Measurements from ENCODE around the gene FGF10. TPM values are rescaled to one million over a fixed set of nuclear protein-coding genes. Genes with fewer than 3 reads are reported as not detected.

FGF10 gene
- polyA plus RNA-seq, 4 donors, result 6.7 to 10.2 (median 8.7) TPM

DNA sequence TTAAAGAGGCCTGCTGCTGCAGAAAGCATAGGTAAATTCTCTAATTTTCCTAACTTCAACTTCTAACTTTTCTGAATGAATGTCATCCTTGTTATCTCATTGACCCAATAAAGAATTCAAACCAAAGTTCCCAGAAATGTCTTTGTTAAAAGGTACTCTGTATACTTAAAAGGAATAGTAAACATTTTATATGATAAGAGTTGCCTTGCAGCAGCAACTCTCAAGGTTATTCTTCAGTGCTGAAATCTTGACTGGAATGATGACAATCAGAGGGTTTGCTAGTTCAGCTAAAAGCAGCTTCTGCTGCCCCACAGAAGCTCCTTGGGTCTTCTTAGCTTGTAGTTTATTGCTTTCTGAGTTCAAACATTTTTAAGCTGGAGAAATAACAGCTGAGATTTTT, 28.3 kb downstream of the FGF10 start:
- no peak for DNase-seq (ENCODE audit: low read depth in 4 of 4, low spot score in 3 of 4)

DNA sequence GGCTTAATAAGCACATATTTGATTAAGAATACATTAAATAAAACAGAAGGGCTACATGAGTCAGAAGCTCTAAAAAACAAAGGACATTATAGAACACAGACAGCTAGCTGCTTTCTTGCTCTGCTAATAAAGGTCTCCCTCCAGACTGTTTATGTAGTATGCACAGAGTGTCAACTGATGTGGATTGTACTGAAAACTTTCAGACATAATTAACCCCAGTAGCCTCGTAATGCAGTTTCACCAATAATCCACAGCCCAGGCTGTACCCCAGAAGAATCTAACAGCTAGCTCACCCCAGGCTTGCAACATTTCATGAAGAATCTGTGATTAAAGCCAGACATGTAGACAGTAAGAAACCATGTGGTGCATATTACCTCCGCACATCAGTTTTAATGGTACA, 30.8 kb downstream of the FGF10 start:
- DNase-seq (ENCODE audit: low read depth in 4 of 4, low spot score in 3 of 4), result no peak

DNA sequence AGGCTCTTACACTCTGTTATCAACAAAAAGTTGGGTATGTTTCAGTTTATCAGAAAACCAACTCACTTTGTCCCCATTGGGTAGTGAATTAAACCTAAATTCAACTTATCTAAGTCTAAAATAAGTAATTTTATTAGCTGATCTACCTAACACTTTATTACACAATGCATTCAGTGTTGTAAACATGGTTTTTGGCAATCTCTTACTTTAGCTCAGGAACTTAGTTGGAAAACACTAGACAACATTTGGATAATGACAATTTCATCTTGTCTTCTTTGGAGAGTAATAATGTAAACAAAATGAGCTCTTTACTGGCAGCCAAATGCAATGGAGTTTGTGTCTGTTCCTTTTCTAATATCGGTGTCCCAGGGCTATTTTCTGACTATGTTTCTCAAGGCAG, 33.0 kb downstream of the FGF10 start:
- no peak for DNase-seq (ENCODE audit: low read depth in 4 of 4, low spot score in 3 of 4)

DNA sequence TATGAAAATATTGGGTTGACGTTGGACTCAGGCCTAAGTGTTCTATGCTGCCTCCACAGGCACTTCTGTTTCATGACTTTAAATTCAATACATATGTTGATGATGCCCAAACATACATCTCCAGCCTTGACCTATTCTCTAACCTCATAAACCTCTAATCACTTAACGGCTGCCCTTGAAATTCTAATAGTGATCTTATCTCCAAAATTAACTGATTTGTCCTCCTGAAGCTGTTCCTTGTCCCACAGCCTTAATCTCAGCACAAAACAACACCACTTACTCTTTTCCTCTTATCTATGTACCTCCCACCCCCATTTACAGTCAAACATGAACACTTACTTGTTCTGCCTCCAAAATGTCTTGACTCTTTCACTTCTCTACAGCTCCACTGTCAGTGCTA, 43.3 kb downstream of the FGF10 start:
- no peak for DNase-seq (ENCODE audit: low read depth in 4 of 4, low spot score in 3 of 4)

DNA sequence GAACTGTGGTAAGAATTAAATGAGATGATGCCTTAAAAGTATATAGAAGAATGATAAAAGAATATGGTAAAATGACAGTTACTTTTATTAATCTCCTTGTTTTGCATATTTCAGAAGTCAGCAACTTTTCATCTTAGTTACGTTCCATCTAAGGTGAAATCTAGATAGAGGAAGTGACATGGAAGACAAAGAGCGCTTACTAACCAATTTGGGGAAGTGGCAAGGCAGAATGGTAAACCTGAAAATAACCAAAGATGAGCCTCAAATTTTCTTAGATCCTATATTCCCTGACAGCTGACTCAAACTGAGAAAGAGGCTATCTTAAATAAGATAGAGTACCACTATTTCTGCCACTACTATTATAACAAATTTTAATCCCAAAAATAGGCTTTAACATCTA, 52.5 kb downstream of the FGF10 start:
- no peak for DNase-seq (ENCODE audit: low read depth in 4 of 4, low spot score in 3 of 4)

DNA sequence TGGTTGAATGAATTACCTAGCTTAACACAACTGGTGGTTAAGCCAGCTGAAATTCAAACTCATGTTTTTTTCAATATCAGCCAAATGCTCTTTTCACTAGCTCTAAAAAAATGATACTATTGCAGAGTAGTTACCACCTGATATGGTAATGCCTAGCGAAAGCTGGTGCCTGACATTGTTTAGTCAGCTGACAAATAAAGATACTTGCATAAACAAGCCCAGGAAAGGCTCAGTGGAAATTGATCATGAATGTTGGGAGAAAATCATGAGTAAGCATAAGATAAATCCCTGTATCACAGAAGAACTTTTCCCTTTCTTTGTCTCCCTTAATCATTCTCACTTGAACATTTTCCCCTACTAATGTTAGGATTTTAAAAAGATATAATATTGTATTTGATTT, 54.6 kb downstream of the FGF10 start:
- no peak for DNase-seq (ENCODE audit: low read depth in 4 of 4, low spot score in 3 of 4)

DNA sequence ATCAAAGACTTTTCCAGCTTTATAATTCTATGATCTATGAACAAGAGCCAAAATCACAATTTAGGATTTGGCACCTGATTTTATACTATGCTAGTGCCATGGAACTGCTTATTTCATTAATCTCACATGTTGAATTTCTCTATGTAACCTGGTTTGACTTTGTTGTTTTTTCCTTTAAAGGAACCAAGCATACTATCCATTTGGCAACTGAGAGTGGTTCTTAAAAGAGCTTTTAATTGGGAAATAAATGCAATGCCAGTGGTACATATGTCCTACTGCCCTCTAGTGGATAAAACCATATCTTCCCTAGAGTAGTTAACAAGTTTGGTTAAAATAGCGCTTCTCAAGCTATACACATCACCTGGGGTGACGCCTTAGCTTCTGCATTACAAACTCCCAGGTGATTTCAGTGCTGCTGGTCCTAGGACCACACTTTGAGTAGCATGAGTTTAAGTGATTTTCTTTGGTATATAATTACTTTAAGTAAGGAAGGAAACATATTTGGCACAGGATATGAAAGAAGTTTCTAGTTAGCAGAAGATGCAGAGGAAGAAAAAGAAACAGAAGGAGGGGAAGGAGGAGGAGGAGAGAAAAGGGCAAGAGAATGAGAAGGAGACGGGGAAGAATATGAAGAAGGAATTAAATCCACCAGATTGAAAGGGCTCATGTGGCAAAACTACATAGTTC, 56.8 kb downstream of the FGF10 start:
- peak in 3 of 4 donors; percentile 5 to 8 (median 7) for DNase-seq (ENCODE audit: low read depth in 4 of 4, low spot score in 3 of 4)

DNA sequence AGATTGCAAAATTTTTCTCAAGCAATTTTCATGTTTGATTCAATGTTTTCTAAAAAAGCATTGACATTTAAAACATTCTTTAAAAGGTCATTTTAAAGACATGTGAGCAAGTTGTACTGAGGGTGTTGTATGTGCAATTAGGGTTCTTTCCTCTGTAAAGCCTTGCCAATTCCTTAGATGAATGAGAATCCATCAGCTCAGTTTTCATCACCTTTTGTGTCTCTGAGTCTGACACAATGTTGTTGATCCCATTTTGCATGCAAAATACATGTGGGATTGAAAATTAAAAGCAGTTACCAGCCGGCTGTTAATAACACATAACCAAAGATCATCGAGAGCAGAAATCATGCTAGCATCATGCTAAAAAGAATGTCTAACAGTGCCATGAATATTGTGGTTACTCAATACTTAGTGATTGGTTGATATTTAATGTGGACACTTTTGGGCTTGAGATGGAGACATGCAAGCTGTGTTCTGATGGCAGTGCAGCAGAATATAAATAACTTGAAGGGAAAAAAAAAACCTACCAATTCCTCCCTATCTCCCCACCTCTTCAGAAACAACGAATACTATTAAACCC, 57.7 kb downstream of the FGF10 start:
- no peak for DNase-seq (ENCODE audit: low read depth in 4 of 4, low spot score in 3 of 4)

DNA sequence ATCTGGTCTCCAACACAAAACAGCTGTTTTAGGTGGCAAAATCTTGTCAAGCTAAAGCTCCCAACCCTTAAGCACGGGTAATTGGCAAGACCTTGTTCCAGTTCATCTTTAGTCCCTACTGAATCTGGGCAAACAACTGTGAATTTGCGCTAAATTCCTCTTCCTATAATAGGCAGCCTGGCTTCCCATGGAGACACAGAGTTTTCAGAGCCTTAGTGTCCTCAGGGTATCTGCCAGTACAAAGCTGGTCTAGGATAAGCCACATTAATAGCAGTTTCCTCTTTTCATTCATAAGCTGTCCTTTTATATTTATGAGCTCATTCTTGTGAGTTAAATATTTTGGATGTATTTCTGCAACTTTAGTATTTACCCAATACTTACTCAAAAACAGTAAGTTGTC, 59.5 kb downstream of the FGF10 start:
- DNase-seq (ENCODE audit: low read depth in 4 of 4, low spot score in 3 of 4), result no peak

DNA sequence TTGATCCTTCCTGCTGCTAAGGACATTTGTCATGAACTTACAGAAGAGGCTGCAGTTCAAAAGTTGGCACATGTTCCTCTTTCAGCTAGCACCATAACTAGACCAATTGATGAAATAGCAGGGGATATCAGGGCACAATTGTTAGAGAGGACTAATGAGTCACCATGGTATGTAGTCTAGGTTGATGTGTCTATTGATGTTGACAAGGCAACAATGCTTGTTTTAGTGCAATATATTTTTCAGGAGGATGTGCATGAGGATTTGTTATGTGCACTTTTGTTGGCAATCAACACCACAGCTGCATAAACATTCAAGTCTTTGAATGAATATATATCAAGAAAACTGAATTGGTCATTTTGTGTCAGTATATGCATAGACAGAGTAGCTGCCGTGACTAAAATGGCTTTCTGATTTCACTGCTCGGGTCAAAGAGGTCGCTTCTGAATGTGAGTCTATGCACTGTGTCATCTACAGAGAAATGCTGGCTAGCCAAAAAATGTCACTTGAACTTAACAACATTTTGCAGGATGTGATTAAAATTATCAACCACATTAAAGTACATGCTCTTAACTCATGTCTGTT, 68.0 kb downstream of the FGF10 start:
- no peak for DNase-seq (ENCODE audit: low read depth in 4 of 4, low spot score in 3 of 4)

DNA sequence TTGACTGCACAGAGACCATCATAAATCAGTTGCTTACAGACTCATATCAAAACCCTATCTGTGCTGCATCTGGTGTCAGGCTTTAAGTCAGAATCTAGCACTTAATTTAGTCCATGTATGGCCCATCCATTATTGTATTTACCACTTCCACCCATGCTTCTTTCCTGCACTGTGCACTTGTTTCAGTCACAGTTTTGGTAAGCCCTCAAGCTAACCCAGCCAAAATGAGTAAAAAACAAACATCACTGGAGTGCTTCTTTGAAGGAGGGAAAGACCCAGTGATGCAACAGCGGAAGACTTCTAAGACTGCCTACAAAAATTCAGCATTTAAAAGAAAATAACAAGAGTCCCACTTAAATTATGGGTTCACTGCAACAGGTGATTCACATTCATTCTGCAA, 69.0 kb downstream of the FGF10 start:
- DNase-seq (ENCODE audit: low read depth in 4 of 4, low spot score in 3 of 4), result no peak

DNA sequence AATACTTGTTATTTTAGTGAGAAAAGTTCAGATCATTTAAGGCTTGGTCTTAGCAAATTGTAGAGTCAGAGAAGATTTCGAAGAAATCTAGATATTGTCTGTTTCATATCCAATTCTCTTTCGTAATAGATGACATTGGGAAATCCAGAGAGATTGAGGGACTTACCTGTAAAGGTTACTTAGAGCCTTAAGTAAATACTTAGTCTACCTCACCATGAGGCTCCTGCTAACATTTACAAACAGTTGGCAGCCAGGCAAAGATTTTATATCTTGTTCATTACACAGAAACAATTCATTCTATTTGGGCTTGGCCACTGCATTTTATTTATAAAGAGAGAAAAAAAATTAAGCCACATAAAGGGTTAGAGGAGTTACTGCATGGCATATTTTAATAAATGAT, 70.3 kb downstream of the FGF10 start:
- no peak for DNase-seq (ENCODE audit: low read depth in 4 of 4, low spot score in 3 of 4)

DNA sequence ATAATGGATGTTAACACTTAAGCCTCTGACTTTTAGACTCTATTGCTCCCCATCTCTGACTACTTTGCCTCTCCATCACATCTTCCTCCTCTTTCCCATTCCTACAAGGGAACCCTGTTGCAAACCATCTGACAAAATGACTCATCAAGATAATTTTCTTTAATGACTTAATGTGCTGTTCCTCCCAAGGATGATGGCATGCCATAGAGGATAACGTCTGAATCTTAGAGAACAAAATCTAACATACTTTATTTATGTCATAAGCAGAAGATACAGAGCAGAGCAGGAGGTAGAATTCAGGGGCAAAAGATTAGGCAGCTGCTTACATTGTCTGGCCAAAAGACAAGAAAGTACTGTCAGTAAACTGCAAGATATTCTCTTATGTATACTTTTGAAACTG, 76.8 kb downstream of the FGF10 start:
- DNase-seq (ENCODE audit: low read depth in 4 of 4, low spot score in 3 of 4), result no peak

DNA sequence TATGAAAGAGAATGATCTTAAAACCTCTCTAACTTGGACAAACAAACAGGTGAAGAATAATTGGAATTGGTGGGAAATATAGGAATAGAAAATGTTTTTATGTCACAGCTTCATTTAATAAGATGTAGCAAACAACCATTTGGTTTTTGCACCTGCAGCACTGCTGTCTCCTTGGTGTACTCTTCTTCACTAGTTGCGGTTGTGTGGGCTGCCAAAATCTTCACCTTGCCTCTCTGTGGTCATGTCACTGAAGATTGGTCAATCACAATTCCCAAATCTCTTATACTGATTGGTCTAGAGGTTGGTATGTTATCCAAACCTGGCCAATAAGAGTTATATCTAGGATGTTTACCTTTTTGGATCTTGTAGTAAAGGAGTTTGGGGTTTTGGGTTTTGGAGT, 88.7 kb downstream of the FGF10 start:
- no peak for DNase-seq (ENCODE audit: low read depth in 4 of 4, low spot score in 3 of 4)

DNA sequence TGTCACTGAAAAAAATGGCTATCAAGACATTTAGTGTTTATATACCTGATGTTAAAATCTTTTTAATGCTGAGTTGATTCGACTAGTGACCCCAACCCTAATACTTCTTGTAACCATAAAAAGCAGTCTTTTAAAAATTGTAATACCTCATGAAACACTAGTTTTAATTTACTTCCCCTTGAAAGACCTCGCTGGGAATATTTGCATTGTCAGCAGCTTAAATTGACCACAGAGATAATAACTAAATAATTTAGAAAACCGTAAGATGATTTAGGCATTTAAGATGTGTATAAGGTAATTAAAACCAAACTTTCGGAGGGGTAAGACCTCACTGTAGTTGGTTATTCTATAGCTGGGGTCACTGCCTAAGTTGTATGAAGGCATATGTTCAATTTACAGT, 89.8 kb downstream of the FGF10 start:
- no peak for DNase-seq (ENCODE audit: low read depth in 4 of 4, low spot score in 3 of 4)

DNA sequence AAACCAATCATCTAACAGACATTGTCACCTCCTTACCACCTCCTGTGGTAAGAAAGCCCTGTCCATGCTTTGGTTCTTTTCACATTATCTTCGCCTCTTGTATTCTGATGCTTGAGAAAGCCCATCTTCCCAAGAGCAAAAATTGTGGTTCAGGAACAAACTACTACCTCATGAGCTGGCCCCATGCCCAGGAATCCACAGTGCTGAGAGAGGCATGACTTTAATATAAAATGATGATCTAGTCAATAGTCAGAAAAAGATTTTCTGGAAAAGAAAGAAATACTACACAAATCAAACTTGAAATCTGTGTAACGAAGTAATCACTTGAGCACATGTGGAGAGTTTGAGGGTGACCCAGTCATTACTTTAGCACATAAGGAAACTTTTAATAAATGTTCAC, 94.7 kb downstream of the FGF10 start:
- DNase-seq (ENCODE audit: low read depth in 4 of 4, low spot score in 3 of 4), result no peak

DNA sequence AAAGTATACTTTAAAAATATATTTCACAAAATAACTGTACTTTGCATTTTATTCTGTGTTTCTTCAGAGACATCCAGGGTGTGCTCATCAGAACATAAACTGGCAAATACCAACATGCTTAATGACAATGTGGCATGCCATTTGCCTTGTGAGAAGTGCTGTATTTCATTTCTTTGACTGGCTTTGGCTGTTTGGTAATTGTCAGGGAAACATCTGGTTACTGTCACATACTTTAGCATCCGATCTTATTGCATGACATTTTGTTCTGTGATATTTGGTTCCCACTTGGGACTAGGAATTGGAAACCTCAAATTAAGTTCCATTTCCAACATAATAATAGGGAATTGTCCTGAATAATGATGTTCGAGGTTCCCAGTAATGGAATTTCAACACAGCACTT, 96.5 kb downstream of the FGF10 start:
- no peak for DNase-seq (ENCODE audit: low read depth in 4 of 4, low spot score in 3 of 4)

DNA sequence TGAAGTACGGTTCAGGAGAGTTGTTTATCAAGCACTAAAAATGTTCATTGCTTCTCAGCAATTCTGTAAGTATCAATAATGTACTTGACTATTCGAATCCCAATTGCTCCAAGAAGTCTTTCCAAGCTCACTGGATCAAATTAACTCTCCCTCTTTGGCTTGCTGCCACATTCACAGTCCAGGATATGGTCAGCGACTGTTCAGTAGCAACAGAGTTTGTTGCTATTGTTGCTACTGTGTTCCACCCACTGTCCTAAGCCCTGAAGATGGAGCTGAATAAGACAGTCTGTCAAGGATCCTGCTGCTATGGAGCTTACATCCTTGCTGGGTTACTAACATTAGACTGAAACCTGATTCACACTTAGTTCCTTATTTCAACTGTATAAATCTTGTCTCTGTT, 110.8 kb downstream of the FGF10 start:
- DNase-seq (ENCODE audit: low read depth in 4 of 4, low spot score in 3 of 4), result no peak

DNA sequence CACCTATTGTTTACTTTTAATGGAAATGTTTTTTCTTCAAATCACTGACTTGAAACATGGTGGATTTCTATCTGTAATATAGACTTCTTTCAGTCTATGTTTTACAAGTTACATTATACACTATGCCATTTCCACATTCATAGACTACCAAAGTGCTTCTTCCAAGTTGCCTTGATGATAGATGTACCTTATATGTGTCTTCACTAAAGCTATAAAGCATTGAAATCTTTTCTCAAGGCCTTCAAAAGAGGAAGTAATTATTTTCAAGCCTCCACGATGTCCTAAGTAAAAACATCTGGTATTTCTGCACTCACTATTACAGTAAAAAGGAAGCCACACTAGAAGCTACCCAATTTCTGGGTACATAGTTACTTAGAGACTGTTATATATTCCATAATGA, 113.3 kb downstream of the FGF10 start:
- DNase-seq (ENCODE audit: low read depth in 4 of 4, low spot score in 3 of 4), result no peak

DNA sequence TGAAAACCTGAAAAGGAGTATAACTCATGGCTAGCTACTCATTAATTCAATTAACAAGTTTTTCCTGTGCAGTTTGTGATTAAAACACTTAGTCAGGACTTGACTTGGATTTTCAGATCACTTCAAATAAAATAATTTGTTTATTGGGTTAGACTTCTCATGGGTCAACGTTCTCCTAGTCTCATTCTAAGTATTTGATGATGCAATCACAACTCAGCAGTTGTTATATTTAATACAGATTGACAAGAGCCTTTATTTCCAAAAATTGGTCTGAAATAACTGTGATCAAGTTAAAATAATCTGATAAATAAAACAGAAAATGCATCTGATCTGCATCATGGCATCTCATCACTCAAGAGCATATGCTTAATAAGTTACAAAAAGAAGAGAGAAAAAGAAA, 113.9 kb downstream of the FGF10 start:
- no peak for DNase-seq (ENCODE audit: low read depth in 4 of 4, low spot score in 3 of 4)

DNA sequence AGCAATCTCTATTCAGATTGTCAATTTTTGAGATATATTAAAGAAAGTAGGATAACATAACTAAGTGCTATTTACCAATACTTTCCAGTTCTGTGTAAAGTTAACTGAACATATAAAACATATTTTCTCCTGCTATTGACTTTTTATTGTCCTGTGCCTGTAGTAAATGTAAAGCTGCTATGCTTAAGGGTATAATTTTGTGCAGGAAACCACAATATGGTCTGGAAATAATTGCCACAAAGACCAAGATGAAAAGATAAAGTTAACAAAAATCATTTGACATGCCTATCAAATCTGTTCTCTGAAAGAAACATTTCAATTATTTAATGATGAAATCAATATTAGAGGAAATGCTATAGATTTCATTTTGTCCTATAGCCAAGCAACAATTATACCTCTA, 121.3 kb downstream of the FGF10 start:
- no peak for DNase-seq (ENCODE audit: low read depth in 4 of 4, low spot score in 3 of 4)

DNA sequence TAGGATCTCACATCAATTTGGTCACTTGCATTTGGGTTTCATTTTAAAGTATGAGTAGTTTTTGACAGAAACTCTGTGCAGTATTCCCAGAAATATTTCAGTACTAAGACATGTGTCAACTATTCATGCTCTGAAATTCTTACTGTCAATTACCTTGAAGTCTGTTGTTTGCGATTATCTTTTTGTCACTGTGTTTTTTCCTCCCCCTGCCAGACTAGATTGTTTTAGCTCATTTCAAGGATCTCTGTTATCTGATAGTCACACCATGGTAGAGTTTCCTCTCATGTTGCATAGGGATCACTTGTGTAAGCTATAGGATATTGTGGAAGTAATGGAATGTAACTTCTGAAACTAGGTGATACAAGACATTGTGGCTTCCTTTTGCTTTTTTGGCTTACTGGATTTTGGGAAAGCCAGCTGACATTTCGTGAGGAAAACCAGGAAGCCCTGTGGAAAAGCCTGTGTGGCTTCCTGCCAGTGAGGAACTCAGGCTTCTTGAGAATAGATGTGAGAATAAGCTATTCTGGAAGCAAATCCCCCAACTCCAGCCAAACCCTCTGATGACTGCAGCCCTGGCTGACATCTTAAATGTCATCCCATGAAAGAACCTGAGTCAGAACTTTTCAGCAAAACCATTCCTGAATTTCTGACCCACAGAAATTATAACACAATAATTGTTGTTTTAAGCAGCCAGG, 122.2 kb downstream of the FGF10 start:
- DNase-seq (ENCODE audit: low read depth in 4 of 4, low spot score in 3 of 4), result no peak
